ENCODE data around the gene MALAT1.

DNA sequence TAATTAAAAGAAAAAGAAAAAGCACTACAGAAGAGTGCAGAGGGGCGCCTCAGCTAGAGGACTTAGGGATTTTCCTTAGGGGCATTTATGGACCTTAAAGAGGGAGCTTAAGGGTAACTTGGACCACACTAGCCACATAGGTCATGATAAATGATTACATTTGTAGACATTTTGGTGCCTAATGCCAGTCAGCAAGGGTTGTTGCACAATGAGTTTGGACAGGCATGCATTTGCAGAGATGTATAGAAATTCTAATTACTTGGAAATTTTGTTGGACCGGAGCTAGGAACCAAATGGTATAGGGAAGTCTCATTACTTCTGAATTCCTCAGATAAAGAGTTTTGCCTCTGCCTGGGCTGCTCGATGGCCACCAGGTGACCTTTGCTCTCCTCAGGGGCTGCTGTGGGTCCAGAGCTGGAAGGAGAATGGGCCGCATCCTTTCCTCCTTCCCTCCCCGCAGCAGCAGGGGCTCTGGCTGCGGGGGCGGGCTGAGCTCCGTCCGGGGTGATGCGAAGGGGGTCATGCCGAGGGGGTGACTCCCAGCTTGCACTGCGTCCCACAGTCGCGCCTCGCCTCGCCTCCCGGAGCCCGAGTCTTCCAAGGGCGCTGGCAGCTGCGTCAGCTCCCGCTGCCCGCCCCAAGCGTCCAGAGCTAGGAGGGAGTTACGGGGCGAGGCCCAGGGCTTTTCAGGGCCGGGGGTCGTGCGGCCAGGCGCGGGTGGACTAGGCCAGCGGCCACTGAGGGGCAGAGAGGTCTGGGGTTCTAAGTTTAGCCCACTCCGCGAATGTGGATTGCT, 20.3 kb upstream of the MALAT1 start:
- TF ChIP-seq ZBTB7A (IDR thresholded peaks at IDR 0.05; ENCODE audit: low read depth) = no peak
- no peak for TF ChIP-seq TEAD4 (IDR thresholded peaks at IDR 0.05)
- no peak for TF ChIP-seq EP300 (IDR thresholded peaks at IDR 0.05; ENCODE audit: borderline replicate concordance)
- TF ChIP-seq FOXM1 (IDR thresholded peaks at IDR 0.05; ENCODE audit: borderline replicate concordance, low read depth) = no peak
- no peak for TF ChIP-seq TAF1 (IDR thresholded peaks at IDR 0.05; ENCODE audit: low read depth)
- TF ChIP-seq RAD21 (IDR thresholded peaks at IDR 0.05; ENCODE audit: low read depth) = no peak
- TF ChIP-seq, protein P1, sequence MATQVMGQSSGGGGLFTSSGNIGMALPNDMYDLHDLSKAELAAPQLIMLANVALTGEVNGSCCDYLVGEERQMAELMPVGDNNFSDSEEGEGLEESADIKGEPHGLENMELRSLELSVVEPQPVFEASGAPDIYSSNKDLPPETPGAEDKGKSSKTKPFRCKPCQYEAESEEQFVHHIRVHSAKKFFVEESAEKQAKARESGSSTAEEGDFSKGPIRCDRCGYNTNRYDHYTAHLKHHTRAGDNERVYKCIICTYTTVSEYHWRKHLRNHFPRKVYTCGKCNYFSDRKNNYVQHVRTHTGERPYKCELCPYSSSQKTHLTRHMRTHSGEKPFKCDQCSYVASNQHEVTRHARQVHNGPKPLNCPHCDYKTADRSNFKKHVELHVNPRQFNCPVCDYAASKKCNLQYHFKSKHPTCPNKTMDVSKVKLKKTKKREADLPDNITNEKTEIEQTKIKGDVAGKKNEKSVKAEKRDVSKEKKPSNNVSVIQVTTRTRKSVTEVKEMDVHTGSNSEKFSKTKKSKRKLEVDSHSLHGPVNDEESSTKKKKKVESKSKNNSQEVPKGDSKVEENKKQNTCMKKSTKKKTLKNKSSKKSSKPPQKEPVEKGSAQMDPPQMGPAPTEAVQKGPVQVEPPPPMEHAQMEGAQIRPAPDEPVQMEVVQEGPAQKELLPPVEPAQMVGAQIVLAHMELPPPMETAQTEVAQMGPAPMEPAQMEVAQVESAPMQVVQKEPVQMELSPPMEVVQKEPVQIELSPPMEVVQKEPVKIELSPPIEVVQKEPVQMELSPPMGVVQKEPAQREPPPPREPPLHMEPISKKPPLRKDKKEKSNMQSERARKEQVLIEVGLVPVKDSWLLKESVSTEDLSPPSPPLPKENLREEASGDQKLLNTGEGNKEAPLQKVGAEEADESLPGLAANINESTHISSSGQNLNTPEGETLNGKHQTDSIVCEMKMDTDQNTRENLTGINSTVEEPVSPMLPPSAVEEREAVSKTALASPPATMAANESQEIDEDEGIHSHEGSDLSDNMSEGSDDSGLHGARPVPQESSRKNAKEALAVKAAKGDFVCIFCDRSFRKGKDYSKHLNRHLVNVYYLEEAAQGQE (IDR thresholded peaks at IDR 0.05; ENCODE audit: low read depth) = no peak
- TF ChIP-seq, protein P2, sequence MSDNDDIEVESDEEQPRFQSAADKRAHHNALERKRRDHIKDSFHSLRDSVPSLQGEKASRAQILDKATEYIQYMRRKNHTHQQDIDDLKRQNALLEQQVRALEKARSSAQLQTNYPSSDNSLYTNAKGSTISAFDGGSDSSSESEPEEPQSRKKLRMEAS (IDR thresholded peaks at IDR 0.05) = no peak
